Stomach (tissue), 9 donors: ENCODE data around the gene ANAPC5. TPM values are rescaled to one million over a fixed set of nuclear protein-coding genes. Genes with fewer than 3 reads are reported as not detected.
"Not testable (repeated sequence)": the region's sequence is repeated elsewhere in the genome, so short reads cannot be mapped to it uniquely, and the experiment has no call there.

Experiments
- DNase-seq, 2 donors: peaks; one replicate each; pipeline versions ENCODE4 v3.0.0 to v3.0.0-alpha.2; 2013 to 2019
- H3K27ac ChIP-seq, 5 donors: fragments of 200-600 bp in 4 of 5; sonication (generic) in 4 of 5; one replicate each; pipeline ENCODE4 v1.5.1; 2013 to 2019; ENCODE audit warnings: mild to moderate bottlenecking in 1 of 5, moderate library complexity in 1 of 5
- H3K27me3 ChIP-seq, 3 donors: fragments of 200-600 bp; sonication (generic); one replicate each; pipeline ENCODE4 v1.5.1; 2017 to 2019; ENCODE audit warnings: mixed run types in 1 of 3
- H3K36me3 ChIP-seq, 4 donors: fragments of 200-600 bp; sonication (generic); 1 replicate in 3 of 4; 2 replicates in 1 of 4; pipeline ENCODE4 v1.5.1; 2016 to 2019
- H3K4me1 ChIP-seq, 4 donors: fragments of 200-600 bp; sonication (generic); one replicate each; pipeline ENCODE4 v1.5.1; 2016 to 2019
- H3K4me3 ChIP-seq, 4 donors: fragments of 200-600 bp; sonication (generic) in 3 of 4; one replicate each; pipeline ENCODE4 v1.5.1; 2016 to 2019; ENCODE audit warnings: mild to moderate bottlenecking in 1 of 4
- H3K9me3 ChIP-seq, 4 donors: fragments of 200-600 bp; sonication (generic); one replicate each; pipeline ENCODE4 v1.5.1; 2016 to 2019
- CTCF ChIP-seq, 7 experiments: fragments of 450-650 bp in 4 of 7; fragments of 200-600 bp in 3 of 7; sonication (generic) in 3 of 7; IDR thresholded peaks; one replicate each; pipeline ENCODE4 v1.5.1; 2016 to 2019; ENCODE audit warnings: antibody characterized with exemption in 7 of 7, control low read depth in 2 of 7, mild to moderate bottlenecking in 1 of 7
- EP300 ChIP-seq: sonication (generic); formaldehyde crosslinking; IDR thresholded peaks from one replicate; pipeline ENCODE4 v1.6.1; 2017; ENCODE audit warnings: antibody characterized with exemption
- POLR2A ChIP-seq, 4 donors: fragments of 450-650 bp; IDR thresholded peaks; one replicate each; pipeline ENCODE4 v1.6.1; 2016; ENCODE audit warnings: antibody characterized with exemption in 4 of 4, control low read depth in 2 of 4, mild to moderate bottlenecking in 1 of 4, moderate library complexity in 1 of 4
- POLR2AphosphoS5 ChIP-seq, 3 donors: sonication (generic); formaldehyde crosslinking; IDR thresholded peaks; one replicate each; pipeline ENCODE4 v1.6.1; 2016; ENCODE audit warnings: antibody characterized with exemption in 3 of 3
- WGBS, 5 donors: extraction: QIAGEN DNeasy Blood & Tissue Kit in 3 of 5; methylation state at CpG; one replicate each; pipeline versions ENCODE4 v1.1.5 to v1.1.7; 2013 to 2018; 5-methylcytosine and 5-hydroxymethylcytosine counted together
- intact Hi-C: fragments of 100-400 bp; cut with DNase I; formaldehyde crosslinking; loops from one replicate; pipeline ENCODE4 v1.15.1; 2023; ENCODE audit warnings: low total_unique reads
- polyA plus RNA-seq, 3 donors: library from polyadenylated mRNA; stranded (reverse); fragments of 200-250 nt; gene quantifications; one replicate each; pipeline ENCODE4 v1.2.3, GENCODE V29; 2013
- total RNA-seq, 5 donors: library from RNA; depleted of rRNA; stranded (reverse); fragments of >200 nt; gene quantifications; one replicate each; pipeline versions ENCODE4 v1.1.0 to v1.2.3, GENCODE V29; 2014 to 2016
- donor health status: healthy with polysubstance abuse.
- donor health status: Bipolar disorder and iron deficiency.
- donor health status: healthy.

ANAPC5 gene
- total and polyA plus RNA-seq, 8 donors: 81.2 to 228 (median 113) TPM

DNA sequence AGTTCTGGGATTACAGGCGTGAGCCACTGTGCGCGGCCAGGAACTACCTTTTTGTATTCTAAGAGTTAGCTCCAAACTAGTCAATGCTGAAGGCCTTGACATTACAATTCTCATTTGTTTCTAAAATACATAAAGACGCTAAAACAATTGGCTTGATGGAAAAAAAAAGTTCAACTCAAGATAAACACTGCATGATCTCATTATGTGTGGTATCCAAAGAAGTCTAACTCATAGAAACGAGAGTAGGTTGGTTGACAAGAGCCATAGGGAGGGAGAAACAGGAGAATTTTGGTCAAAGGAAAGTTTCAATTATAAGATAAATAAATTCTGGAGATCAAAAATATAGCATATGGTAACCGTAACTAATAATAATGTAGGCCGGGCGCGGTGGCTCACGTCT lies 27.7 kb upstream of the ANAPC5 start:
- Histone ChIP-seq H3K36me3 (no peaks in the 10 kb centered on the region), H3K4me1 (peaks cover 0 to 10% (median 3%) of the 10 kb centered on the region in 4 donors), H3K27me3 (no peaks in the 10 kb centered on the region), H3K4me3 (no peak overlapping the region), H3K27ac (no peak overlapping the region), H3K9me3 (no peaks in the 10 kb centered on the region)
- 85 to 88% (median 87%) methylated on average over 10 of the region's 10 CpGs for WGBS, 5 donors
- no peak for DNase-seq
- TF ChIP-seq EP300 (no peak), POLR2A (IDR thresholded peaks at IDR 0.05) (no peak), CTCF (IDR thresholded peaks at IDR 0.05) (no peak), POLR2AphosphoS5 (IDR thresholded peaks at IDR 0.05) (no peak)
- intact Hi-C loops: no loop called here

DNA sequence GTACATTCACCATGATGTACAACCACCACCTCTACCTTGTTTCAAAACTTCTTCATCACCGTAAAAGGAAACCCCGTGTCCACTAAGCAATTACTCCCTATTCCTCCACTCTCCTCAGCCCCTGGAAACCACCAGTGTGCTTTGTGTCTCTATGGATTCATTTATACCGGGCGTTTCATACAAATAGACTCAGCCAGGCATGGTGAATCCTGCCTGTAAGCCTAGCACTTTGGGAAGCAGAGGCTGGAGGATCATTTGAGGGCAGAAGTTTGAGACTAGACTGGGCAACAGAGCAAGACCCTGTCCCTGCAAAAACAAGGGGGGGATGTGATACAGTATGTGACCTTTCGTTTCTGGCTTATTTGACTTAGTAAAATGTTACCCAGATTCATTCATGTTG lies 26.5 kb upstream of the ANAPC5 start:
- DNase-seq: peak in 1 of 2 donors; percentile 14
- H3K4me1 ChIP-seq: peaks cover 0 to 10% (median 3%) of the 10 kb centered on the region in 4 donors
- 69 to 80% (median 72%) methylated on average over 5 of the region's 5 CpGs for WGBS, 5 donors
- no peaks in the 10 kb centered on the region for H3K36me3 ChIP-seq
- H3K4me3 ChIP-seq: no peak overlapping the region
- H3K27me3 ChIP-seq: no peaks in the 10 kb centered on the region
- intact Hi-C loops: no loop called here
- H3K9me3 ChIP-seq: no peaks in the 10 kb centered on the region
- TF ChIP-seq POLR2A (IDR thresholded peaks at IDR 0.05) (no peak), CTCF (IDR thresholded peaks at IDR 0.05) (no peak), POLR2AphosphoS5 (IDR thresholded peaks at IDR 0.05) (no peak), EP300 (no peak)
- H3K27ac ChIP-seq: no peak overlapping the region

- WGBS, 5 donors: 43 to 59% (median 48%) methylated on average over 8 of the region's 8 CpGs
Measured at GRCh38 chr12:121376754-121377697, 24.8 kb upstream of the ANAPC5 start.

GRCh38 chr12:121374945-121375584 lies 22.9 kb upstream of the ANAPC5 start:
- H3K27me3 ChIP-seq, H3K27ac ChIP-seq, DNase-seq, H3K4me3 ChIP-seq, H3K36me3 ChIP-seq, intact Hi-C loops, H3K9me3 ChIP-seq: not testable (repeated sequence)
- 86 to 96% (median 90%) methylated on average over 13 to 14 of the region's 14 CpGs for WGBS, 5 donors
- peaks cover 0 to 10% (median 3%) of the 10 kb centered on the region in 4 donors for H3K4me1 ChIP-seq

More at GRCh38 chr12:121376754-121377697, 24.8 kb upstream of the ANAPC5 start:
- no peaks in the 10 kb centered on the region for H3K27me3 ChIP-seq
- TF ChIP-seq EP300 (no peak), CTCF (IDR thresholded peaks at IDR 0.05) (no peak), POLR2AphosphoS5 (IDR thresholded peaks at IDR 0.05) (no peak), POLR2A (IDR thresholded peaks at IDR 0.05) (no peak)
- H3K4me3 ChIP-seq: no peak overlapping the region
- H3K4me1 ChIP-seq: peaks cover 0 to 10% (median 3%) of the 10 kb centered on the region in 4 donors
- no peaks in the 10 kb centered on the region for H3K9me3 ChIP-seq
- intact Hi-C loops: no loop called here
- DNase-seq: peak in 1 of 2 donors; percentile 41
- no peaks in the 10 kb centered on the region for H3K36me3 ChIP-seq
- H3K27ac ChIP-seq: no peak overlapping the region

DNA sequence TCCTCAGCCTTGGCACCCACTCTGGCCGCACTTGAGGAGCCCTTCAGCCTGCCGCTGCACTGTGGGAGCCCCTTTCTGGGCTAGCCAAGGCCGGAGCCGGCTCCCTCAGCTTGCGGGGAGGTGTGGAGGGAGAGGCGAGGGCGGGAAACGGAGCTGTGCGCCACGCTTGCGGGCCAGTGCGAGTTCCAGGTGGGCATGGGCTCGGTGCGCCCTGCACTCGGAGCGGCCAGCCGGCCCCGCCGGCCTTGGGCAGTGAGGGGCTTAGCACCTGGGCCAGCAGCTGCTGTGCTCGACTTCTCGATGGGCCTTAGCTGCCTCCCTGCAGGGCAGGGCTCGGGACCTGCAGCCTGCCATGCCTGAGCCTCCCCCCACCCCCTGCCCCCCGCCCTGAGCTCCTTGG lies 22.1 kb upstream of the ANAPC5 start:
- DNase-seq, H3K9me3 ChIP-seq, H3K27me3 ChIP-seq, intact Hi-C loops, H3K4me3 ChIP-seq, H3K36me3 ChIP-seq, H3K27ac ChIP-seq: not testable (repeated sequence)
- peaks cover 0 to 10% (median 3%) of the 10 kb centered on the region in 4 donors for H3K4me1 ChIP-seq
- WGBS, 5 donors: 96 to 100% (median 96%) methylated on average over 5 to 23 of the region's 23 CpGs
